CD4-positive, alpha-beta memory T cell (primary cell): ENCODE results near the gene PODNL1. TPM values are rescaled to one million over a fixed set of nuclear protein-coding genes. Genes with fewer than 3 reads are reported as not detected.
"Not testable (repeated sequence)": the region's sequence is repeated elsewhere in the genome, so short reads cannot be mapped to it uniquely, and the experiment has no call there.

Experiments
- CTCF ChIA-PET: fragments of 350-600 bp; sonication (Branson Sonifier 250); formaldehyde crosslinking; loops from one replicate; lab custom pipeline; 2021; ENCODE audit warnings: inconsistent platforms; ENCODE audit not compliant: partially characterized antibody; lab: Charles Lee
- POLR2A ChIA-PET: fragments of 350-600 bp; sonication (Branson Sonifier 250); formaldehyde crosslinking; loops from one replicate; lab custom pipeline; 2021; ENCODE audit not compliant: partially characterized antibody; lab: Charles Lee
- DNase-seq, 5 donors: peaks; one replicate each; pipeline versions ENCODE4 v3.0.0 to v3.0.0-alpha.2; 2020 to 2022; ENCODE audit warnings: mixed read lengths in 1 of 5
- H3K27ac ChIP-seq: one replicate; pipeline ENCODE4 v1.7.0; 2013; ENCODE audit warnings: low read depth, low read length
- H3K27me3 ChIP-seq: 2 replicates; pipeline ENCODE4 v1.7.0; 2013; ENCODE audit warnings: mild to moderate bottlenecking, low read length, moderate library complexity; ENCODE audit not compliant: insufficient read depth
- H3K36me3 ChIP-seq: 2 replicates; pipeline ENCODE4 v1.7.0; 2013; ENCODE audit warnings: mild to moderate bottlenecking, low read length, moderate library complexity; ENCODE audit not compliant: insufficient read depth
- H3K4me1 ChIP-seq: 2 replicates; pipeline ENCODE4 v1.7.0; 2013; ENCODE audit warnings: mild to moderate bottlenecking, low read length, moderate library complexity; ENCODE audit not compliant: insufficient read depth
- H3K4me3 ChIP-seq, 2 donors: one replicate each; pipeline ENCODE4 v1.7.0; 2013; ENCODE audit warnings: low read length in 2 of 2, mild to moderate bottlenecking in 1 of 2
- H3K9me3 ChIP-seq, 2 donors: one replicate each; pipeline ENCODE4 v1.7.0; 2013; ENCODE audit warnings: low read length in 2 of 2, control low read depth in 1 of 2; ENCODE audit not compliant: control insufficient read depth in 1 of 2
- H3K27ac Mint-ChIP-seq, 7 donors: one replicate each; pipeline ENCODE4 v1.8.0; 2020 to 2021; ENCODE audit warnings: mixed read lengths in 7 of 7, mild to moderate bottlenecking in 6 of 7, inconsistent platforms in 3 of 7, moderate library complexity in 3 of 7
- H3K27me3 Mint-ChIP-seq, 2 donors: one replicate each; pipeline ENCODE4 v1.8.0; 2020 to 2021; ENCODE audit warnings: mixed read lengths in 2 of 2
- H3K36me3 Mint-ChIP-seq, 2 donors: one replicate each; pipeline ENCODE4 v1.8.0; 2020 to 2021; ENCODE audit warnings: mixed read lengths in 2 of 2, inconsistent platforms in 1 of 2, mild to moderate bottlenecking in 1 of 2
- H3K4me1 Mint-ChIP-seq, 4 donors: one replicate each; pipeline ENCODE4 v1.8.0; 2020 to 2021; ENCODE audit warnings: mixed read lengths in 4 of 4, mild to moderate bottlenecking in 1 of 4
- H3K4me3 Mint-ChIP-seq, 8 donors: one replicate each; pipeline ENCODE4 v1.8.0; 2020 to 2021; ENCODE audit warnings: mixed read lengths in 8 of 8, mild to moderate bottlenecking in 7 of 8, moderate library complexity in 6 of 8, inconsistent platforms in 3 of 8
- H3K9me3 Mint-ChIP-seq, 8 donors: one replicate each; pipeline ENCODE4 v1.8.0; 2020 to 2021; ENCODE audit warnings: mixed read lengths in 8 of 8, mild to moderate bottlenecking in 5 of 8, inconsistent platforms in 3 of 8, moderate library complexity in 1 of 8
- intact Hi-C: fragments of 100-400 bp; cut with micrococcal nuclease; formaldehyde crosslinking; loops from one replicate; pipeline ENCODE4 v1.15.1; 2023
- polyA plus RNA-seq, 2 donors: library from polyadenylated mRNA; unstranded; fragments of 300-500 nt; fragmentation: Illumina TruSeq; gene quantifications; one replicate each; pipeline ENCODE4 v1.2.3, GENCODE V29; 2021
- total RNA-seq, 2 experiments: library from RNA; stranded (reverse); gene quantifications; one replicate each; pipeline ENCODE4 v1.2.3, GENCODE V29; 2021

PODNL1 gene
- total and polyA plus RNA-seq, 4 experiments from 2014 or later = not detected

GRCh38 chr19:13968383-13968935, 30.2 kb upstream of the PODNL1 start:
- ChIA-PET POLR2A (no interaction called here), CTCF (interaction anchor here (1.3 kb wide), 1 partner anchor 80 kb away, joined by 3 read pairs; no protein-coding TSS in a partner anchor)
- peaks cover 0 to 2% (median 0%) of the 10 kb centered on the region in 8 donors for H3K9me3 Mint-ChIP-seq
- no peak for DNase-seq
- peaks cover 11 to 39% of the 10 kb centered on the region in 2 donors for H3K36me3 Mint-ChIP-seq
- Histone ChIP-seq H3K4me3 (no peak overlapping the region), H3K27ac (no peak overlapping the region), H3K9me3 (no peaks in the 10 kb centered on the region), H3K4me1 (no peaks in the 10 kb centered on the region), H3K36me3 (peaks cover 8% of the 10 kb centered on the region), H3K27me3 (no peaks in the 10 kb centered on the region)
- no peaks in the 10 kb centered on the region for H3K4me1 Mint-ChIP-seq
- no peak overlapping the region for H3K27ac Mint-ChIP-seq
- no peaks in the 10 kb centered on the region for H3K27me3 Mint-ChIP-seq
- intact Hi-C loops = no loop called here
- no peak overlapping the region for H3K4me3 Mint-ChIP-seq

GRCh38 chr19:13967206-13967605, 29.0 kb upstream of the PODNL1 start:
- H3K27me3 Mint-ChIP-seq, intact Hi-C loops, H3K9me3 ChIP-seq, H3K4me3 Mint-ChIP-seq, H3K36me3 ChIP-seq, H3K4me1 Mint-ChIP-seq, H3K27ac ChIP-seq, POLR2A ChIA-PET, DNase-seq, H3K4me3 ChIP-seq, H3K9me3 Mint-ChIP-seq, H3K27me3 ChIP-seq, H3K4me1 ChIP-seq: not testable (repeated sequence)
- Mint-ChIP-seq H3K36me3 (peaks cover 11 to 31% of the 10 kb centered on the region in 2 donors), H3K27ac (peak overlapping the region in 1 of 7 donors; percentile 48)
- CTCF ChIA-PET = interaction anchor here (1.3 kb wide), 1 partner anchor 81 kb away, joined by 3 read pairs; no protein-coding TSS in a partner anchor

DNA sequence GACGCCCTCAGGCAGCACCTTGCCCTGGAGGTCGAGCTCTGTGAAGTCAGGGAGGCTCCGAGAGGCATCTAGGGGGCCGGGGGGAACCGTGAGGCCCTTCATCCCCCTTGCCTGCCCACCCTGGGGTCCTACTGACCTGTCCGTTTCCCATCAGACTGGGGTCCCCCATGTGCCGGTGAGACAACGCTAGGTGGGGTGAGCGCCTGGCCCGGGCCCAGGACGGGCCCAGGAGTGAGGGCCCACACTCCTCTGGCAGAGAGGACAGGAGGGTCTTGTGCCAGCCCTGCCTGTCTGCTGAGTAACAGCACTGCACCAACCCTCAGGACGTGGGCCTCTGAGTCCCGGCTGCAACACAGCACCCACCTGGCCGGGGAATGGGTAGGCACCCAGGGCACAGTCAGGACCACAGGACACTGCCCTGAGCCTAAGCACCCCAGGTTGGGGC, 28.5 kb upstream of the PODNL1 start:
- DNase-seq = no peak
- peaks cover 8% of the 10 kb centered on the region for H3K36me3 ChIP-seq

GRCh38 chr19:13965926-13966683, 27.9 kb upstream of the PODNL1 start:
- Histone ChIP-seq H3K4me1 (no peaks in the 10 kb centered on the region), H3K27ac (no peak overlapping the region), H3K4me3 (no peak overlapping the region), H3K9me3 (no peaks in the 10 kb centered on the region), H3K36me3 (peaks cover 8% of the 10 kb centered on the region), H3K27me3 (no peaks in the 10 kb centered on the region)
- ChIA-PET POLR2A (no interaction called here), CTCF (no interaction called here)
- Mint-ChIP-seq H3K36me3 (peaks cover 17 to 36% of the 10 kb centered on the region in 2 donors), H3K27ac (no peak overlapping the region), H3K4me3 (no peak overlapping the region), H3K9me3 (peaks cover 0 to under 1% (median 0%) of the 10 kb centered on the region in 8 donors), H3K4me1 (no peaks in the 10 kb centered on the region), H3K27me3 (no peaks in the 10 kb centered on the region)
- intact Hi-C loops = no loop called here
- no peak for DNase-seq

More for the DNA sequence above, 28.5 kb upstream of the PODNL1 start:
- H3K4me3 Mint-ChIP-seq = no peak overlapping the region
- ChIA-PET POLR2A (no interaction called here), CTCF (no interaction called here)
- peaks cover 0 to 2% (median 0%) of the 10 kb centered on the region in 8 donors for H3K9me3 Mint-ChIP-seq
- Histone ChIP-seq H3K4me3 (no peak overlapping the region), H3K9me3 (no peaks in the 10 kb centered on the region), H3K4me1 (no peaks in the 10 kb centered on the region), H3K27me3 (no peaks in the 10 kb centered on the region), H3K27ac (no peak overlapping the region)
- no peak overlapping the region for H3K27ac Mint-ChIP-seq
- H3K27me3 Mint-ChIP-seq = no peaks in the 10 kb centered on the region
- intact Hi-C loops = no loop called here
- peaks cover 12 to 31% of the 10 kb centered on the region in 2 donors for H3K36me3 Mint-ChIP-seq
- H3K4me1 Mint-ChIP-seq = no peaks in the 10 kb centered on the region

- no peak overlapping the region for H3K4me3 Mint-ChIP-seq
- peaks cover 17 to 39% of the 10 kb centered on the region in 2 donors for H3K36me3 Mint-ChIP-seq
- peaks cover 14% of the 10 kb centered on the region for H3K36me3 ChIP-seq
- no peaks in the 10 kb centered on the region for H3K27me3 ChIP-seq
- H3K4me1 ChIP-seq = no peaks in the 10 kb centered on the region
- H3K27ac ChIP-seq = no peak overlapping the region
- H3K27me3 Mint-ChIP-seq = no peaks in the 10 kb centered on the region
- H3K27ac Mint-ChIP-seq = peak overlapping the region in 1 of 7 donors; percentile 43
- DNase-seq = no peak
- CTCF ChIA-PET = no interaction called here
- intact Hi-C loops = no loop called here
- POLR2A ChIA-PET = interaction anchor here (1.5 kb wide), 1 partner anchor 13 kb away, joined by 4 read pairs; no protein-coding TSS in a partner anchor
- no peaks in the 10 kb centered on the region for H3K9me3 ChIP-seq
- H3K4me1 Mint-ChIP-seq = no peaks in the 10 kb centered on the region
- H3K4me3 ChIP-seq = no peak overlapping the region
- no peaks in the 10 kb centered on the region for H3K9me3 Mint-ChIP-seq
Measured at GRCh38 chr19:13965377-13965896, 27.2 kb upstream of the PODNL1 start.

DNA sequence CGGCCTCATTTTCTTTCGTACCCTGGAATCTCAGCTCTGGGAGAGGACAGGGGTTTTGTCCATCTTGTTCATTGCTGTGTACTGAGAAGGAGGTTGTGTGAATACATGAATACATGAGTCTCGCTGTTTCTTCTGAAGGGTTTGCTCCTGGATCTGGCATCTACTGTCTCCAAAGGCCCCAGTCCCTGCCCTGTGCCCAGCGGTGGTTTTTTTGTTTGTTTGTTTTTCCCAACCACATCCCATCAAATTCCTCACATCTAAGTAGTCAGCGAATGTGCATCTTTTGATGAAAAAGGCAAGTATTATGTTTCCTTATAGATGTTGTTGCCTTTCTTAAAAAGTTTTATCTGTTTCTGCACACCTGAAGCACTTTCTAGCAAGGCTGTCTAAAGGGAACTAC, 26.6 kb upstream of the PODNL1 start:
- Mint-ChIP-seq H3K27ac (peak overlapping the region in 6 of 7 donors; percentile 36 to 75 (median 44)), H3K9me3 (no peaks in the 10 kb centered on the region), H3K4me1 (no peaks in the 10 kb centered on the region), H3K4me3 (no peak overlapping the region), H3K27me3 (no peaks in the 10 kb centered on the region), H3K36me3 (peaks cover 17 to 39% of the 10 kb centered on the region in 2 donors)
- no peak for DNase-seq
- peaks cover 17% of the 10 kb centered on the region for H3K36me3 ChIP-seq
- no peaks in the 10 kb centered on the region for H3K9me3 ChIP-seq
- no peak overlapping the region for H3K4me3 ChIP-seq
- POLR2A ChIA-PET = interaction anchor here (1.5 kb wide), 1 partner anchor 14 kb away, joined by 4 read pairs; no protein-coding TSS in a partner anchor
- intact Hi-C loops = no loop called here
- H3K27ac ChIP-seq = no peak overlapping the region
- H3K27me3 ChIP-seq = no peaks in the 10 kb centered on the region
- no peaks in the 10 kb centered on the region for H3K4me1 ChIP-seq
- CTCF ChIA-PET = no interaction called here

DNA sequence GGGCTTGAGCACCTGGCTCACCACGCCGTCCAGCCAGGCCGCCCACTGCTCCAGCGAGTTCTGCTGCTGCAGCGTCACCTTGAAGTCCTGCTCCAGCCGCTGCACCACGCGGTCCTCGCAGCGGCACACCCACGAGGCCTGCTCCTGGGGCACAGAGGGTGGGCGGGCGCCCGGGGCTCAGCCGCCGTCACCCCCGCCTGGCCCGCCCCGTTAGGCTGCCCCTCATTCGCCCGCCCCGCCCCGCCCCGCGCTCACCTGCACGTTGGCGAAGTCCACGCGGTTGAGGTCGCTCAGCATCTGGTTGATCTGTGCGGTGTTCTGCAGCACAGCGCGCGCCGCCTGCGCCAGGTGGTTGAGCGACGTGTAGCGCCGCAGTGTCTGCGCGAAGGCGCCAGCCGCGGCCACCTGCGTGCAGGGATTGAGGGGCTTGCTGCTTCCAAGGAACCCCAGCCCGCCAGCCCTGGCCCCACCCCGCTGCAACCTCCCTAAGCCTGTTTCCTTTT, 25.4 kb upstream of the PODNL1 start:
- no peaks in the 10 kb centered on the region for H3K9me3 Mint-ChIP-seq
- no peaks in the 10 kb centered on the region for H3K4me1 Mint-ChIP-seq
- H3K9me3 ChIP-seq = no peaks in the 10 kb centered on the region
- peaks cover 19% of the 10 kb centered on the region for H3K36me3 ChIP-seq
- H3K27ac Mint-ChIP-seq = no peak overlapping the region
- intact Hi-C loops = no loop called here
- no peaks in the 10 kb centered on the region for H3K4me1 ChIP-seq
- no peak for DNase-seq
- peaks cover 13 to 35% of the 10 kb centered on the region in 2 donors for H3K36me3 Mint-ChIP-seq
- H3K4me3 Mint-ChIP-seq = no peak overlapping the region
- H3K27me3 ChIP-seq = no peaks in the 10 kb centered on the region
- no peaks in the 10 kb centered on the region for H3K27me3 Mint-ChIP-seq
- H3K27ac ChIP-seq = no peak overlapping the region
- ChIA-PET POLR2A (interaction anchor here (1.5 to 2.6 kb wide), 3 partner anchors 11 to 22 kb away, joined by 4 to 17 read pairs (median 6); partner anchors contain the start of gene DCAF15), CTCF (no interaction called here)
- H3K4me3 ChIP-seq = no peak overlapping the region
